HepG2 (cell line): ENCODE data around the gene PIK3R5. TPM values are rescaled to one million over a fixed set of nuclear protein-coding genes. Genes with fewer than 3 reads are reported as not detected.

Experiments used
- ATAC-seq: fragments of 200-7000 bp; cut with Tn5 transposase; 3 replicates; pipeline ENCODE4 v1.9.1; 2020; ENCODE audit warnings: mild to moderate bottlenecking, moderate library complexity
- BruUV-seq: library from RNA; stranded (reverse); fragments of 400-500 nt; replicated peaks from 2 replicates; lab custom pipeline; 2021; lab: Mats Ljungman, UMichigan
- CTCF ChIA-PET: fragments of 300-600 bp; formaldehyde crosslinking; extraction: SDS; loops from one replicate; lab custom pipeline; 2021; ENCODE audit warnings: low total read pairs, inconsistent platforms, low intra/inter-chr PET ratio; lab: Yijun Ruan, JAX
- POLR2A ChIA-PET: fragments of 350-600 bp; sonication (Branson Sonifier 250); formaldehyde crosslinking; loops from one replicate; lab custom pipeline; 2020; ENCODE audit warnings: antibody characterized with exemption, inconsistent platforms; lab: Yijun Ruan, JAX
- DNase-seq: peaks from one replicate; pipeline ENCODE4 v3.0.0-alpha.2; 2015; ENCODE audit warnings: low spot score
- FAIRE-seq: peaks from 3 replicates; lab custom pipeline; 2011; peaks lifted over from hg19 to GRCh38; lab: Jason Lieb, UNC
- H2AFZ ChIP-seq: one replicate; pipeline ENCODE4 v1.6.1; 2011; ENCODE audit warnings: low read length, inconsistent platforms
- H3K27ac ChIP-seq: fragments of 300-600 bp; 3 replicates; pipeline ENCODE4 v1.8.0; 2011; ENCODE audit warnings: mixed run types, mild to moderate bottlenecking, mixed read lengths, low read length, inconsistent platforms; ENCODE audit not compliant: insufficient read depth; ENCODE audit errors: extremely low read length
- H3K27me3 ChIP-seq, 2 experiments: fragments of 200-600 bp in 1 of 2; 2 replicates in 1 of 2; 3 replicates in 1 of 2; pipeline versions ENCODE4 v1.6.0 to v1.8.0; 2011; ENCODE audit warnings: low read length in 2 of 2, mild to moderate bottlenecking in 2 of 2, moderate library complexity in 2 of 2, inconsistent platforms in 1 of 2; ENCODE audit not compliant: insufficient read depth in 2 of 2, control insufficient read depth in 1 of 2
- H3K36me3 ChIP-seq, 2 experiments: fragments of 200-600 bp in 1 of 2; replicated peaks in 1 of 2; 2 replicates in 1 of 2; 3 replicates in 1 of 2; pipeline versions ENCODE4 v1.5.1 to v1.8.0; 2011; ENCODE audit warnings: low read length in 2 of 2, inconsistent platforms in 1 of 2; ENCODE audit not compliant: insufficient read depth in 2 of 2, control insufficient read depth in 1 of 2
- H3K4me1 ChIP-seq: 2 replicates; pipeline ENCODE4 v1.5.1; 2012; ENCODE audit warnings: low read length, inconsistent platforms; ENCODE audit not compliant: insufficient read depth
- H3K4me2 ChIP-seq: 2 replicates; pipeline ENCODE4 v1.6.0; 2011; ENCODE audit warnings: low read depth, low read length, inconsistent platforms
- H3K4me3 ChIP-seq, 3 experiments: fragments of 200-600 bp in 1 of 3; sonication (generic), shearing (Covaris generic) in 1 of 3; replicated peaks in 1 of 3; 2 replicates each; pipeline ENCODE4 v1.5.1; 2011 to 2016; ENCODE audit warnings: low read length in 3 of 3, inconsistent platforms in 2 of 3, low read depth in 2 of 3, mild to moderate bottlenecking in 2 of 3, control low read depth in 1 of 3, mixed read lengths in 1 of 3; ENCODE audit not compliant: insufficient read depth in 1 of 3
- H3K79me2 ChIP-seq: one replicate; pipeline ENCODE4 v1.6.1; 2011; ENCODE audit warnings: low read length, inconsistent platforms; ENCODE audit not compliant: insufficient read depth
- H3K9ac ChIP-seq: 2 replicates; pipeline ENCODE4 v1.6.0; 2011; ENCODE audit warnings: mild to moderate bottlenecking, low read depth, low read length, inconsistent platforms; ENCODE audit not compliant: insufficient read depth
- H3K9me3 ChIP-seq: 2 replicates; pipeline ENCODE4 v1.5.1; 2012; ENCODE audit warnings: mild to moderate bottlenecking, low read length
- H4K20me1 ChIP-seq: 2 replicates; pipeline ENCODE4 v1.6.0; 2011; ENCODE audit warnings: inconsistent platforms, mild to moderate bottlenecking, low read length, moderate library complexity; ENCODE audit not compliant: insufficient read depth
- CREM ChIP-seq, 2 experiments: sonication (generic) in 1 of 2; formaldehyde crosslinking in 1 of 2; IDR thresholded peaks; 2 replicates each; pipeline versions ENCODE4 v1.4.0 to v1.6.1; 2016 to 2020; ENCODE audit warnings: antibody characterized with exemption in 1 of 2, mild to moderate bottlenecking in 1 of 2, missing genetic modification reagents in 1 of 2
- EED ChIP-seq: sonication (generic); formaldehyde crosslinking; IDR thresholded peaks from 2 replicates; pipeline ENCODE4 v1.5.0; 2020; ENCODE audit warnings: mild to moderate bottlenecking, missing genetic modification reagents
- FOSL2 ChIP-seq: sonication (generic); formaldehyde crosslinking; IDR thresholded peaks from 2 replicates; pipeline ENCODE4 v1.4.0; 2020; ENCODE audit warnings: missing genetic modification reagents
- GPBP1L1 ChIP-seq: sonication (generic); formaldehyde crosslinking; IDR thresholded peaks from 2 replicates; pipeline ENCODE4 v1.5.0; 2020; ENCODE audit warnings: mild to moderate bottlenecking, missing genetic modification reagents
- IKZF4 ChIP-seq: sonication (generic); formaldehyde crosslinking; IDR thresholded peaks from 2 replicates; pipeline ENCODE4 v1.5.1; 2020; ENCODE audit warnings: borderline replicate concordance, mild to moderate bottlenecking, low read depth, missing genetic modification reagents; ENCODE audit errors: not compliant biosample characterization
- MAX ChIP-seq: IDR thresholded peaks from 2 replicates; pipeline ENCODE4 v1.6.1; 2012; ENCODE audit warnings: inconsistent platforms
- NAIF1 ChIP-seq: sonication (generic); formaldehyde crosslinking; IDR thresholded peaks from 2 replicates; pipeline ENCODE4 v1.5.0; 2020; ENCODE audit warnings: mild to moderate bottlenecking, missing genetic modification reagents, borderline replicate concordance
- SP2 ChIP-seq: sonication (generic); formaldehyde crosslinking; IDR thresholded peaks from 2 replicates; pipeline ENCODE4 v1.5.1; 2020; ENCODE audit warnings: mild to moderate bottlenecking, missing genetic modification reagents
- ZBTB39 ChIP-seq: sonication (generic); formaldehyde crosslinking; IDR thresholded peaks from 2 replicates; pipeline ENCODE4 v1.5.0; 2020; ENCODE audit warnings: missing genetic modification reagents
- ZBTB8A ChIP-seq: sonication (generic); formaldehyde crosslinking; IDR thresholded peaks from 2 replicates; pipeline ENCODE4 v1.4.0; 2020; ENCODE audit warnings: mild to moderate bottlenecking, low read depth, missing genetic modification reagents, borderline replicate concordance
- ZNF687 ChIP-seq: sonication (generic); formaldehyde crosslinking; IDR thresholded peaks from 2 replicates; pipeline ENCODE4 v1.5.1; 2020; ENCODE audit warnings: mild to moderate bottlenecking, missing genetic modification reagents, moderate library complexity
- ZNF775 ChIP-seq: sonication (generic); formaldehyde crosslinking; IDR thresholded peaks from 2 replicates; pipeline ENCODE4 v1.4.0; 2020; ENCODE audit warnings: missing genetic modification reagents, mild to moderate bottlenecking, moderate library complexity, borderline replicate concordance
- ZNF776 ChIP-seq: sonication (generic); formaldehyde crosslinking; IDR thresholded peaks from 2 replicates; pipeline ENCODE4 v1.4.0; 2020; ENCODE audit warnings: mild to moderate bottlenecking, missing genetic modification reagents
- ZNF891 ChIP-seq: sonication (generic); formaldehyde crosslinking; IDR thresholded peaks from 2 replicates; pipeline ENCODE4 v1.5.0; 2020; ENCODE audit warnings: mild to moderate bottlenecking, missing genetic modification reagents
- ZSCAN29 ChIP-seq: sonication (generic); formaldehyde crosslinking; conservative IDR thresholded peaks from 2 replicates; pipeline ENCODE4 v1.4.0; 2020; ENCODE audit warnings: mild to moderate bottlenecking, missing genetic modification reagents
- WGBS: methylation state at CpG from one replicate; pipeline ENCODE4 v1.1.6; 2017; ENCODE audit warnings: low lambda C conversion rate; 5-methylcytosine and 5-hydroxymethylcytosine counted together
- in situ Hi-C: cut with HindIII; loops from 2 replicates; pipeline ENCODE4 v1.10.0; 2017; ENCODE audit warnings: low pct_unique_long_range_greater_than_20kb; ENCODE audit not compliant: extremely low pct_ligation_motif_present
- intact Hi-C: fragments of 100-400 bp; cut with micrococcal nuclease; formaldehyde crosslinking; loops from one replicate; pipeline ENCODE4 v1.10.0; 2022; ENCODE audit not compliant: unreplicated experiment
- polyA plus RNA-seq, 8 experiments: library from polyadenylated mRNA; depleted of rRNA in 3 of 8; stranded (reverse) in 7 of 8; unstranded in 1 of 8; fragments of >200 nt; fragmentation: Illumina TruSeq in 4 of 8; extraction: Trizol in 4 of 8; gene quantifications; 2 replicates each; pipeline versions ENCODE4 v1.2.1 to v1.2.3, GENCODE V29; 2011 to 2016; ENCODE audit warnings: low read depth in 4 of 8, missing spikeins in 1 of 8, mixed read lengths in 1 of 8; ENCODE audit not compliant: insufficient read depth in 1 of 8
- total RNA-seq, 5 experiments: library from RNA; depleted of rRNA; stranded (reverse); fragments of >200 nt; fragmentation: Illumina TruSeq; extraction: Trizol; gene quantifications; 2 replicates each; pipeline ENCODE4 v1.2.3, GENCODE V29; 2016; ENCODE audit warnings: low read depth in 1 of 5
- TF ChIP-seq, protein P1 (sequence below): sonication (generic); formaldehyde crosslinking; conservative IDR thresholded peaks from 2 replicates; pipeline ENCODE4 v1.8.1; 2023; ENCODE audit warnings: missing genetic modification reagents

PIK3R5 gene
- total and polyA plus RNA-seq, 2 of the 13 experiments (the other 11 are each of a cell fraction or from before 2014, with no cell fraction given) = not detected

DNA sequence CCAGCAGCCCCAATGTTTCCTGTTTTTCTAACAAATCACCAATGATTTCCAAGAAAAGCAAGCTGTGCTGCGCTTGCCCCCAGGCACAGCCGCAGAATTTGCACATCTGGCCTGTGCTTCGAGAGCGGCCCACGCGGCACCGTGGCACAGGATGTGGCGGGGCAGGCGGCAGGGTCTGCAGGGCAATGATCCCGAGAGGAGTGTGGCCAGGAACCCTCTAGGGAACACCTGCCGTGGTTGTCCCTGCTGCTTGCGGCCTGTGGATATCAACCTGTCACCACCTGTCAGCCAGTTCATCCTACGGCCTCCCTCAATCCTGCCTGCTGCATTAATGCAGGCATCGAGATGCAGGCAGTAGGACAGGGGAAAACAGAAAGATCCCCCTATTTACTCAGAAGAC lies 24.0 kb downstream of the PIK3R5 start:
- no peak overlapping the region for H3K9ac ChIP-seq
- in situ Hi-C loops = no loop called here
- H2AFZ ChIP-seq = no peak overlapping the region
- no peaks in the 10 kb centered on the region for H3K79me2 ChIP-seq
- DNase-seq (no peak), FAIRE-seq (no peak), ATAC-seq (no peak)
- intact Hi-C loops = no loop called here
- no peak overlapping the region for H3K4me3 ChIP-seq
- ChIA-PET CTCF (no interaction called here), POLR2A (no interaction called here)
- no TSS peak for BruUV-seq
- H3K4me2 ChIP-seq = no peak overlapping the region
- H3K27ac ChIP-seq = no peak overlapping the region
- no peaks in the 10 kb centered on the region for H3K9me3 ChIP-seq
- no peaks in the 10 kb centered on the region for H4K20me1 ChIP-seq
- WGBS = 63% methylated on average over 8 of the region's 14 CpGs
- peaks cover under 1 to 27% of the 10 kb centered on the region in 2 experiments; a peak in 4 of 5 replicates for H3K27me3 ChIP-seq
- no peaks in the 10 kb centered on the region for H3K4me1 ChIP-seq
- H3K36me3 ChIP-seq = no peaks in the 10 kb centered on the region
- TF ChIP-seq GPBP1L1 (CRISPR knock-in tag) (no peak), ZNF687 (no peak), ZNF775 (CRISPR knock-in tag) (no peak), MAX (no peak), ZNF891 (CRISPR knock-in tag) (no peak), EED (CRISPR knock-in tag) (no peak), IKZF4 (CRISPR knock-in tag) (no peak), FOSL2 (CRISPR knock-in tag) (no peak), ZBTB39 (CRISPR knock-in tag) (no peak), NAIF1 (CRISPR knock-in tag) (no peak), SP2 (no peak), ZNF776 (CRISPR knock-in tag) (no peak), ZSCAN29 (CRISPR knock-in tag) (no peak), ZBTB8A (CRISPR knock-in tag) (no peak), CREM (IDR thresholded peaks at IDR 0.05) (no peak), CREM (CRISPR knock-in tag; IDR thresholded peaks at IDR 0.05) (no peak)
- TF ChIP-seq, protein P1, sequence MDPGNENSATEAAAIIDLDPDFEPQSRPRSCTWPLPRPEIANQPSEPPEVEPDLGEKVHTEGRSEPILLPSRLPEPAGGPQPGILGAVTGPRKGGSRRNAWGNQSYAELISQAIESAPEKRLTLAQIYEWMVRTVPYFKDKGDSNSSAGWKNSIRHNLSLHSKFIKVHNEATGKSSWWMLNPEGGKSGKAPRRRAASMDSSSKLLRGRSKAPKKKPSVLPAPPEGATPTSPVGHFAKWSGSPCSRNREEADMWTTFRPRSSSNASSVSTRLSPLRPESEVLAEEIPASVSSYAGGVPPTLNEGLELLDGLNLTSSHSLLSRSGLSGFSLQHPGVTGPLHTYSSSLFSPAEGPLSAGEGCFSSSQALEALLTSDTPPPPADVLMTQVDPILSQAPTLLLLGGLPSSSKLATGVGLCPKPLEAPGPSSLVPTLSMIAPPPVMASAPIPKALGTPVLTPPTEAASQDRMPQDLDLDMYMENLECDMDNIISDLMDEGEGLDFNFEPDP = no peak
